Heart right ventricle (tissue), 16 donors: ENCODE measurements around the gene VANGL1. TPM values are rescaled to one million over a fixed set of nuclear protein-coding genes. Genes with fewer than 3 reads are reported as not detected.
A peak's percentile ranks its signal among the peaks of the same experiment; 100 is the strongest.

Experiments used
- ATAC-seq, 8 donors: fragments of 200-7000 bp; cut with Tn5 transposase; one replicate each; pipeline ENCODE4 v1.9.1; 2020; ENCODE audit warnings: mild to moderate bottlenecking in 8 of 8, moderate library complexity in 8 of 8, moderate number of reproducible peaks in 1 of 8
- DNase-seq, 2 donors: peaks; one replicate each; pipeline ENCODE4 v3.0.0-alpha.2; 2020
- H3K27ac ChIP-seq, 10 donors: fragments of 200-600 bp; sonication (generic) in 2 of 10; one replicate each; pipeline versions ENCODE4 v1.5.0 to v1.8.0; 2020 to 2022; ENCODE audit warnings: mild to moderate bottlenecking in 3 of 10
- H3K27me3 ChIP-seq, 7 donors: fragments of 200-600 bp; one replicate each; pipeline ENCODE4 v1.8.0; 2021 to 2022; ENCODE audit warnings: mild to moderate bottlenecking in 2 of 7
- H3K36me3 ChIP-seq, 9 donors: fragments of 200-600 bp; sonication (generic) in 1 of 9; one replicate each; pipeline versions ENCODE4 v1.5.0 to v1.8.0; 2020 to 2022; ENCODE audit warnings: mild to moderate bottlenecking in 2 of 9
- H3K4me1 ChIP-seq, 9 donors: fragments of 200-600 bp; sonication (generic) in 1 of 9; one replicate each; pipeline versions ENCODE4 v1.5.0 to v1.8.0; 2020 to 2022; ENCODE audit warnings: mild to moderate bottlenecking in 4 of 9
- H3K4me3 ChIP-seq, 10 donors: fragments of 200-600 bp; sonication (generic) in 2 of 10; one replicate each; pipeline versions ENCODE4 v1.5.0 to v1.8.0; 2020 to 2022; ENCODE audit warnings: mild to moderate bottlenecking in 7 of 10, moderate library complexity in 2 of 10
- H3K9me3 ChIP-seq, 11 donors: fragments of 200-600 bp in 10 of 11; sonication (generic) in 2 of 11; one replicate each; pipeline versions ENCODE4 v1.5.0 to v1.8.0; 2013 to 2022; ENCODE audit warnings: mild to moderate bottlenecking in 2 of 11, control low read depth in 1 of 11, moderate library complexity in 1 of 11
- WGBS, 2 donors: extraction: QIAGEN DNeasy Blood & Tissue Kit; methylation state at CpG; one replicate each; pipeline ENCODE4 v1.1.7; 2013; ENCODE audit warnings: inconsistent platforms in 1 of 2; 5-methylcytosine and 5-hydroxymethylcytosine counted together
- intact Hi-C, 10 donors: fragments of 100-400 bp; cut with DNase I; formaldehyde crosslinking; loops; one replicate each; pipeline versions ENCODE4 v1.11.1 to v1.14.2; 2022
- polyA plus RNA-seq, 2 donors: library from polyadenylated mRNA; stranded (reverse); fragments of 200-250 nt; gene quantifications; one replicate each; pipeline ENCODE4 v1.2.3, GENCODE V29; 2013
- total RNA-seq, 10 donors: library from RNA; stranded (reverse); fragmentation: NEBNext Ultra II Directional in 3 of 10; extraction: Animal tissue kit (Norgen Biotek cat#: 25700) in 3 of 10; gene quantifications; one replicate each; pipeline versions ENCODE4 v1.2.1 to v1.2.4, GENCODE V29; 2021 to 2023
- TF ChIP-seq, protein P1 (sequence below), 9 donors: fragments of 200-600 bp; sonication (generic) in 2 of 9; IDR thresholded peaks; one replicate each; pipeline versions ENCODE4 v1.5.0 to v1.8.0; 2021 to 2022; ENCODE audit warnings: antibody characterized with exemption in 9 of 9, mild to moderate bottlenecking in 5 of 9, moderate library complexity in 1 of 9
- donor health status: Arrhythmogenic right ventricular cardiomyopathy.
- donor health status: ischemic (EF 13 %, LVEDD 7.1; RV severe dilation, severe dysfunction).
- donor health status: healthy with polysubstance abuse.
- donor health status: DM: no; HTN: yes; CAD: no.
- donor health status: DM: no; HTN: no; CAD: no.
- donor health status: ischemic (EF 25% LVEDD 6.9; RV normal size, moderate dysfunction).
- donor health status: ischemic (EF 25% LVEDD 5.7; RV mildly dilated, moderate dysfunction).
- donor health status: healthy.
- donor health status: DM: yes; HTN: yes; CAD: no.
- donor health status: Ischemic cardiomyopathy.
- donor health status: ischemic (EF 35%, LVEDD 5.7; RV mildly dilated, moderate dysfunction).
- donor health status: nonischemic (EF 11% LVEDD 7.7; RV severe dilation, severe dysfunction).
- donor health status: DM: yes; HTN: yes; CAD: no.
- donor health status: PGD.
- donor health status: ischemic (EF 29% LVEDD 5.4; RV normal size, mild dysfunction).
- donor health status: nonischemic (EF 23%, LVEDD 6.1; RV moderate dilation, normal function).

The VANGL1 gene
- total and polyA plus RNA-seq, 12 donors = 1.7 to 9.8 (median 6.9) TPM

DNA sequence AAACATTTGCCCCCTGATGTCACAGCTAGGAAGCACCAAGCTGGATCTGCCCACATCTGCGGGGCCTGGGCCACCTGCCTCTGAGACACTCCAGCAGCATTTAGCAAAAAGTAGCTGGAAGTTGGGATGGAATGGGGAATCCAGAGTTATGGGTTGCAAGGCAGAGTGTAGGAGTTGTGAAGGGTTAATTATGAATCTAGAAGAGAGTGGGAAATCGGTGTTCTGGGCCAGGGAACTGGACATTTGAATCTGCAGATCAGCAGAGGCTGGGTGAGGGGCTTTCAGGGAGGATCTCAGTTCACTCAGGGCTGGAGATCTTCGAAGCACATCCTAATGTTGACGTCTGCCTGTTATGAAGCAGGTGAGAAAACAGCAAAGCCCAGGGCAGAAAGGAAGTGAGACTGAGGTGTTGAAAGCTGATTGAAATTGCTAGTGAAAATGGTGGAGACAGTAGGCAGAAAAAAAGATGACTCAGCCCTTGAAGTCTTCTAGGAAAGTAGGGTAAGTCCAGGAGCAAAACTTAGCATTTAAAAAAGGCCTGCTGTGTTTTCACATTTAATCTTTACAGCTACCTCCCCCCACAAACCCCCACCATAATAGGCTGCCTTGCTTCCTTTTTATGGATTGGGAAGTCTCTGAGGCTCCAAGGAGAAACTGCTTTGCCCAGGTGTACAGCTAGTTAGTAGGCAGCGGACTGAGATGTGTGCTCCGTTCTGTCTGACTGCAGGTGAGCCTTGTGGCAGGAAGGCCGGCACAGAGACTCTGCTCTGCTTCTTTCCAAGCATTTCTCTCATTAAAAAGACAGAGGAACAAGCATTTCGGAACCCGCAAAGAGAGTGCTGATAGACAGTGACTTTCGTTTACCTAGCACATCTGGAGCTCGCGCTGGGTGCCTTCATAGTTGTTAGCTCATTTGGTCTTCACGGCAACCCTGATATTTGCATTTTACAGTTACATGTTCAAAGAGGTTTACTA, 7.2 kb downstream of the VANGL1 start:
- DNase-seq (no peak), ATAC-seq (peak in 1 of 8 donors; percentile 50)
- Histone ChIP-seq H3K4me3 (no peak overlapping the region), H3K27me3 (no peaks in the 10 kb centered on the region), H3K36me3 (peaks cover 0 to 28% (median 3%) of the 10 kb centered on the region in 9 donors), H3K27ac (no peak overlapping the region), H3K9me3 (no peaks in the 10 kb centered on the region), H3K4me1 (peaks cover 0 to 75% (median 35%) of the 10 kb centered on the region in 9 donors)
- intact Hi-C loops = loop anchor here in 2 of 10 donors (10.0 kb wide), 2 partner anchors 46 to 56 kb away; no protein-coding TSS in a partner anchor
- TF ChIP-seq, protein P1, sequence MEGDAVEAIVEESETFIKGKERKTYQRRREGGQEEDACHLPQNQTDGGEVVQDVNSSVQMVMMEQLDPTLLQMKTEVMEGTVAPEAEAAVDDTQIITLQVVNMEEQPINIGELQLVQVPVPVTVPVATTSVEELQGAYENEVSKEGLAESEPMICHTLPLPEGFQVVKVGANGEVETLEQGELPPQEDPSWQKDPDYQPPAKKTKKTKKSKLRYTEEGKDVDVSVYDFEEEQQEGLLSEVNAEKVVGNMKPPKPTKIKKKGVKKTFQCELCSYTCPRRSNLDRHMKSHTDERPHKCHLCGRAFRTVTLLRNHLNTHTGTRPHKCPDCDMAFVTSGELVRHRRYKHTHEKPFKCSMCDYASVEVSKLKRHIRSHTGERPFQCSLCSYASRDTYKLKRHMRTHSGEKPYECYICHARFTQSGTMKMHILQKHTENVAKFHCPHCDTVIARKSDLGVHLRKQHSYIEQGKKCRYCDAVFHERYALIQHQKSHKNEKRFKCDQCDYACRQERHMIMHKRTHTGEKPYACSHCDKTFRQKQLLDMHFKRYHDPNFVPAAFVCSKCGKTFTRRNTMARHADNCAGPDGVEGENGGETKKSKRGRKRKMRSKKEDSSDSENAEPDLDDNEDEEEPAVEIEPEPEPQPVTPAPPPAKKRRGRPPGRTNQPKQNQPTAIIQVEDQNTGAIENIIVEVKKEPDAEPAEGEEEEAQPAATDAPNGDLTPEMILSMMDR (IDR thresholded peaks at IDR 0.05) = no peak
- 74 to 80% methylated on average over 13 of the region's 13 CpGs for WGBS, 2 donors

- DNase-seq (no peak), ATAC-seq (no peak)
- intact Hi-C loops = loop anchor here in 2 of 10 donors (10.0 kb wide), 2 partner anchors 45 to 55 kb away; no protein-coding TSS in a partner anchor
- TF ChIP-seq, protein P1 (IDR thresholded peaks at IDR 0.05) = no peak
- Histone ChIP-seq H3K36me3 (peaks cover 0 to 28% (median 3%) of the 10 kb centered on the region in 9 donors), H3K27me3 (no peaks in the 10 kb centered on the region), H3K27ac (no peak overlapping the region), H3K4me1 (peaks cover 4 to 77% (median 39%) of the 10 kb centered on the region in 9 donors), H3K4me3 (no peak overlapping the region), H3K9me3 (no peaks in the 10 kb centered on the region)
- WGBS, 2 donors = 46 to 48% methylated on average over 3 of the region's 3 CpGs
These were observed 8.2 kb downstream of the VANGL1 start for GRCh38 chr1:115649964-115650363.

GRCh38 chr1:115650961-115651360, 9.2 kb downstream of the VANGL1 start:
- intact Hi-C loops = no loop called here
- DNase-seq (no peak), ATAC-seq (no peak)
- peaks cover 0 to 28% (median 3%) of the 10 kb centered on the region in 9 donors for H3K36me3 ChIP-seq
- H3K4me3 ChIP-seq = no peak overlapping the region
- 88 to 90% methylated on average over 3 of the region's 3 CpGs for WGBS, 2 donors
- H3K9me3 ChIP-seq = no peaks in the 10 kb centered on the region
- H3K4me1 ChIP-seq = peaks cover 10 to 84% (median 49%) of the 10 kb centered on the region in 9 donors
- H3K27ac ChIP-seq = no peak overlapping the region
- TF ChIP-seq, protein P1 (IDR thresholded peaks at IDR 0.05) = no peak
- H3K27me3 ChIP-seq = no peaks in the 10 kb centered on the region

DNA sequence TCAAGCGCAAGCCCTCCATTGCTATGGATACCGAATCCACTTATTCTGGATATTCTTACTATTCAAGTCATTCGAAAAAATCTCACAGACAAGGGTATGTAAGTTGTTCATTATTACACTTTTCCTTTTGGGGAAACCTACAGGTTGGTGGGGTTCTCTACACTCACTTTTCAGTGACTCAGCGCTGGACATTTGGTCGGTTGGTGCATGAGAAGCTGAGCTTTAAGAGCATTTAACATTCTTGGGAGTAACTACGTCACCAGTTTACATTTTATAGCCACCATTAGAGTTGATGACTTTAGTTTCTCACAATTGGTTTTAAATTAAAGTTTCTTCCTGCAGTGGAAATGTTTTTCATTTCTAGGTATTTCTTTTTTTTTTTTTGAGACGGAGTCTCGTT, 9.6 kb downstream of the VANGL1 start:
- intact Hi-C loops = no loop called here
- WGBS, 2 donors = 96 to 97% methylated on average over 8 of the region's 8 CpGs
- H3K4me1 ChIP-seq = peaks cover 14 to 84% (median 53%) of the 10 kb centered on the region in 9 donors

More for the DNA sequence above, 9.6 kb downstream of the VANGL1 start:
- no peak overlapping the region for H3K4me3 ChIP-seq
- peaks cover 0 to 28% (median 3%) of the 10 kb centered on the region in 9 donors for H3K36me3 ChIP-seq
- ATAC-seq (no peak), DNase-seq (no peak)
- no peak overlapping the region for H3K27ac ChIP-seq
- H3K27me3 ChIP-seq = no peaks in the 10 kb centered on the region
- TF ChIP-seq, protein P1 (IDR thresholded peaks at IDR 0.05) = no peak
- H3K9me3 ChIP-seq = no peaks in the 10 kb centered on the region
